Suppressor macrophage (primary cell): ENCODE results near the gene CSTB.

Experiments
- DNase-seq, 4 experiments: peaks; one replicate each; pipeline ENCODE4 v3.0.0-alpha.2; 2020 to 2022

The CSTB gene

DNA sequence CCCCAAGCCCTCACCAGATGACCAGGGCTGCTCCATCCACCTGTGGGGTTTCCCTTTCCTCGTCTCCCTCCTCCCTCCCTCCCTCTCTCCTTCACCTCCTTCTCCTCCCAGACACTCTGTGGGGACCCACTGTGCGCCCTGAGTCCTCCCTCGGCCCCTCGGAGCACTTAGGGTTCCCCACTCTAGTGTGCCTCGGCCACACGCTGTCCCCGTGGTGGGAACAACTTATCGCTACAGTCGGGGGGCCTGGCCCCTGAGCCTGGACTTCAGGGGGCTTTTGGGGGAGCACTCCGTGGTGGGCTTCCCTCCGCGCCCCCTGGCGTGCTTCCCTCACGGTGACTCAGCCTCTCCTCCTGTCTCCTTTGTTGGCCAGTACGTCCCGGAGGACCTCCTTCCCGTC lies 27.5 kb downstream of the CSTB start:
- no peak for DNase-seq

DNA sequence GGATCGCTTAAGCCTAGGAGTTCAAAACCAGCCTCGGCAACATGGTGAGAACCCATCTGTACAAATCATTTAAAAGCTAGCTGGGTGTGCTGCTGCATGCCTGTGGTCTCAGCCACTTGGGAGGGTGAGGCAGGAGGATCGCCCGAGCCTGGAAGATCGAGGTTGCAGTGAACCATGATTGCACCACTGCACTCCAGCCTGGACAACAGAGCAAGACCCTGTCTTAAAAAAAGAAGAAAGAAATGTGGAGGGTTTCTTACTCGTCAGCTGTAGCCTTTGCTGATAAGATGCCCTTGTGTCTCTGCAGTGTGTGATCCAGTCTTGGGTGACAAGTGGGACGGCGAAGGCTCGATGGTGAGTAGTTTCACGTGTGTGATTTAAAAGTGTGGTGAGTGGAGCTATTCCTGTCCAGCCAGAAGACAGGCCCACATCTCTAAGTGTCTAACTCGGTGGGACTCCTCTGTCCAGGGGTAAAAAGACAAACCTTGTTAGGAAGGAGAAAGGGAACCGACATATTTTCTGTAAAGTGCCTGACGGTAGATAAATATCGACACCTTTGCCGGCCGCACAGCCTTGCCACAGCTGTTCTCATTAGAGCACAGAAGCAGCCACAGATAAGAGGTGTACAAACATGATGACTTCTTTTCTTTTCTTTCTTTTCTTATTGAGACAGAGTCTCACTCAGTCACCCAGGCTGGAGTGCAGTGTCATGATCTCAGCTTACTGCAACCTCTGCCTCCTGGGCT lies 30.2 kb downstream of the CSTB start:
- no peak for DNase-seq

DNA sequence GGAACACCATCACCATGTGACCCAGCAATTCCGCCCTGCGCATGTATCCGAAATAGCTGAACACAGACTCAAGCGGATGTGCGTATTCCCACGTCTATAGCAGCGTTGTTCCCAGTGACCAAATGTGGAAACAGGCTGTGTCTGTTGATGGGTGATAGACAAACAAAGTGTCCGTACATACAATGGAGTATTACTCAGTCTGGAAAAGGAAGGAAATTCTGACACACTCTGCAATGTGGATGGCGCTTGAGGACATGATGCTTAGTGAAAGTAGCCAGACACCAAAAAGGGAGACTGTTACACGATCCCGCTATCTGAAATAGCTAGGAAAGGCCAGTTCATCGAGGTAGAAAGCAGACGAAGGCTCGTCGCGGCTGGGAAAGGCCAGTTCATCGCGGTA lies 31.4 kb downstream of the CSTB start:
- no peak for DNase-seq

DNA sequence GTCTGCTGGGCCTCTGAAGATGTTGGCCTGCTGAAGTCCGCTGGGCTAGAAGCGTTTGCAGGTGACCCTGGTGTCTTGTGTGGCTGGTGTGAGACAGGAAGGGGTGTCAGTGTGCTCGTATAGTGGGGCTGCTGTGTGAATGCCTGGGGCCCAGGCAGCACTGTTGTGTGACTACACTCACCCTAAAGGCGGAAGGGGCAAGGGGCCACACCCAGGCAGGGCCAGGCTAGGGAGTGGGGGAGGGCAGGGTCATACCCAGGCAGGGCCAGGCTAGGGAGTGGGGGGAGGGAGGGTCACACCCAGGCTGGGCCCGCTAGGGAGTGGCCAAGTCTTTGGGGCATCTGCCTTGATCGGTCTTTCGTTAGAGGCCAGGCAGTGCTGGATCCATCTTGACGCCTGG lies 32.2 kb downstream of the CSTB start:
- no peak for DNase-seq

DNA sequence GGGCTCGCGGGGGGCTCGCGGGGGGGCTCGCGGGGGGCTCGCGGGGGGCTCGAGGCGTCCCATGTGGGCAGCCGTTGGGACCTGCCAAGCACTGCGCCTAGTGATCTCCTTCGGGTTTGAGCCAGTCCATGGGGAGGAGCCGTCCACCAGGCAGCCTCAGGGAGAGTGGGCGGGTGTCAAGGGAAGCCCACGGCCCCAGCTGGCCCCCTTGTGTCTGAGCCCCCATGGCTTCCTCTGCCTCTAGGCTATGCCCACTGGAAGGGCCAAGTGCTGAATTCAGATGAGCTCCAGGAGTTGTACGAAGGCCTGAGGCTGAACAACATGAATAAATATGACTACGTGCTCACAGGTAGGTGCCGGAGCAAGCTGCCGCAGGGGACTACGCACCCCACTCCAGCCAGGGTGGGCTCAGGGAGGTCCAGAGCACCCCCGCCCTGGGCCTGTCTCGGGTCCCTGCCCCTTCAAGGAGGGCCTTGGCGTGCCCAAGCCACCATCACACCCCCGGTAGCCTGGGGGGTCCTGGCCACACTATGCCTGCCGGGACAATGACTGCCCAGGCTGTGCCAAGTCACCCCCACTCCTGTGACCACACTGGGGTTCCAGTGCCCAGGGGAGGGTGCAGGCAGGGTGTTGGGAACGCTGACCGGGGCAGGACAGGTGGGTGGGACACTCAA lies 34.5 kb downstream of the CSTB start:
- no peak for DNase-seq

DNA sequence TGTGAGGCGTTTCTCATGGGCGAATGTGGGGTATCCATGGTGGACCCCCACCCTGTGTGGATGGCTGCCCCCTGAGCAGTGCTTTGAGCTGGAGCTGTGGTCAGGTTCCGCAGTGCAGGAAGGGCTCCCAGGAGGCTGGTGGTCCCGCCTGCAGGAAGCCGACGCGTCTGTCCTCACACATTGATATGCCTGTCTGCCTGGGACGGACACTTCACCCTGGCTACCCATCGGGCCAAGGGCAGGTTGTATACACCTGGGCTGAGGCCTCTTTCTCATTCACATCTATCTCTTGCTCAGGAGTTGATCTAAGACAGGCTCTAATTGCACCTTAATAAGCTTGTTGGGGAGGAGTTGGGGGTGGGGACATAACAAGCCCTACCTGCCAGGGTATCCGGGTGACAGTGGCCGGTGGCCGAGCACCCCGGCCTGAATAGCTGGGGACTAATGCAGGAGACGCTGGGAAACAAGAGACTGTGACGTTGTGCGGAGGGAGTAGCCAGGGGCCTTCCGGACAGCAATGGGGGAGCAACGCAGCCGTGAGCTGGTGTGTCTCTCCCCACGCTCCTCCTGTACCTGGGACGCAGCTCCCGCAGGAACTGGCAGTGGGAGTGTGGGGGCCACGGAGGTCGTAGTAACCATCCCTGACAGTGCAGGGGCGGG lies 35.5 kb downstream of the CSTB start:
- DNase-seq, result peak in 1 of 4 experiments; percentile 31

DNA sequence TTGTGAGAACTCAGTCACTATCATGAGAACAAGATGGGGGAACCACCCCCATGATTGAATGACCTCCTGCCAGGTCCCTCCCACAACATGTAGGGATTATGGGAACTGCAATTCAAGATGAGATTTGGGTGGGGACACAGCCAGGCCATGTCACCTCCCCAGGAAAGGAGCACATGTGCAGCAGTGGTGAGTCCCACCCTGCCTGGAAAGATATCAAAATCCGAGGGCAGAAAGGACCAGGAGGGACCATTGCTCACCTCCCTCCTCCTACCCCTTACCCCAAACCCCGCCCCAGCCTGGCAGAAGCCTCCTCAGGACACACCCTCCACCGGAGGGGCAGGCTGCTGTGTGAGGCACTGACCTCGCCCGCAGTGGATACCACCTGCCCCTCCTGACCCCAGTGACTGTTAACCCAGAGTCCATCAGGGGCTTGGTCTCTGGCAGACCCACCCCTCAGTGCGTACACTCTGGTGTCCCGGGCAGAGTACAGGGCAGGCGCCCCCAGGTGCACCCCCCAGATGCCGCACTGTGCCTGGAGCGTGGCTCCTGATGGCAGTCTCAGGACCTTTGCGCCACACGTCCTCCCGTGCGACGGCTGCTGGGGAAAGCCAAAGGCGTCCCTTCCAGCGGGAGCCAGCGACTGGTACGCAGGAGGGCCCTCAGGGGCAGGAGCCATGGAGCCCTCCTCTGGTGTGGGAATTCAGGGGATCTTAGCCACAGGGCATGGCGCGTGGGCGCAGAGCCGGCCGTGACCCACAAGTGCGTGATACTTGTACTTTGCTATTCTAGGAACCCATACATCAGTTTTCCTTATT lies 36.3 kb downstream of the CSTB start:
- peak in 2 of 4 experiments; percentile 31 to 51 for DNase-seq

DNA sequence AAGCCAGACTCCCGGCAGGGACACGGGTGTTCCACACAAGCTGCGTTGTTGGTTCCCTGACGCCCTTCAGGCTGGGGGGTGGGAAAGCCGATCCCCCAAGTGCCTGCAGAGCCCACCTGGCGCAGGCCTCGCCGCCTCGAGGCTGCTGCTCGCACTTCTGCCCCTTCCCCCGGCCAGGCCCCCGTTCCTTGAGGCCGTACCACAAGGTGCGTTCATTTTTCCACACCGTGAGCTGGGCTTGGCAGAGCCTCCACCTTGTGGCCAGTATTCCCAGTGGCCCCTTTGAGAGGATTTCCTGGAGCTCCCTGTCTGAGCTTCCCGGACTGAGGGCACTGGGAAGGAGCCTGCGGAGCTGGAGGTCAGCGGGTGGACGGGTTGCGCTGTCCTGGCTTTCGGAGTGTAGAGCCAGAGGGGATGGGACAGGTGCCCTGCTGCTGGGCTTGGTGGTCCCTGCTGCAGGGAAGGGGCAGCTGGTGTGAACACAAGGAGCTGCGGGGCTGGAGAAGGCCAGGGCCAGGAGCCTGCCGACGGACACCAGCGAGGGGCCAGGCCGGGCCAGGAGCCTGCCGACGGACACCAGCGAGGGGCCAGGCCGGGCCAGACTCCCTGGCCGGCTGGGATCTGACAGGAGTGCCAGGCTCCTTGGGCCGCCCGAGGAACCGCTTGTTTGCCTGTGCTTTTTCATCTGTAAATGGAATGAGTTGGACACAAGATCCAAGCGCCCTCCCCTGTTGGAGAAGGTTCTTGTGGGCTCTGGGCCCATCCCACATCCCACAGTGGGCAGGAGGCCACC lies 38.8 kb downstream of the CSTB start:
- no peak for DNase-seq

DNA sequence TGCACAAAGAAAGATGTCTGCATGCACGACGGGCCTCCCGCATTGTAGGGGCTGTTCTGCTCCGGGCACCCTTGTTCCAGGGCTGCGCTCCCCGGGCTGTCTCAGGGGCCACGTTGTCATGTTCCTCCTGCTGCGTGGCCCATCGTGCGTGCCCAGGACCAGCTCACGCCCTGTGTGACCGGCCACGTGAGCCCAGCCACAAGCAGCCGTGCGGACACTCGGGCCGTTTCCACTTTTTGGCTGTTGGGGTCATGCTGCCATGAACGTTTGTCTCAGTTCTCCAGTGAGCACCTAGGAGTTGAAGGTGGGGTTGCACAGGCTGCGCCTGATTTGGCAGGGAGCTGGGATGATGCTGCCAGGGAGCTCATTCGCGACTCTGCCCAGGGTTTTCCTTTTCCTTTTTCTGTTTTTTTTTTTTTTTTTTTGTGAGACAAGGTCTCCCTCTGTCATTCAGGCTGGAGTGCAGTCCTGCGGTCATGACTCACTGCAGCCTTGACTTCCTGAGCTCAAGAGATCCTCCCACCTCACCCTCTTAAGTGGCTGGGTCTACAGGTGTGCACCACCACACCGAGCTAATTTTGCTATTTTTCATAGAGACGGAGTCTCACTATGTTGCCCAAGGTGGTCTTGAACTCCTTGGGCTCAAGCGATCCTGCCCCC lies 39.8 kb downstream of the CSTB start:
- DNase-seq, result peak in 1 of 4 experiments; percentile 30

DNA sequence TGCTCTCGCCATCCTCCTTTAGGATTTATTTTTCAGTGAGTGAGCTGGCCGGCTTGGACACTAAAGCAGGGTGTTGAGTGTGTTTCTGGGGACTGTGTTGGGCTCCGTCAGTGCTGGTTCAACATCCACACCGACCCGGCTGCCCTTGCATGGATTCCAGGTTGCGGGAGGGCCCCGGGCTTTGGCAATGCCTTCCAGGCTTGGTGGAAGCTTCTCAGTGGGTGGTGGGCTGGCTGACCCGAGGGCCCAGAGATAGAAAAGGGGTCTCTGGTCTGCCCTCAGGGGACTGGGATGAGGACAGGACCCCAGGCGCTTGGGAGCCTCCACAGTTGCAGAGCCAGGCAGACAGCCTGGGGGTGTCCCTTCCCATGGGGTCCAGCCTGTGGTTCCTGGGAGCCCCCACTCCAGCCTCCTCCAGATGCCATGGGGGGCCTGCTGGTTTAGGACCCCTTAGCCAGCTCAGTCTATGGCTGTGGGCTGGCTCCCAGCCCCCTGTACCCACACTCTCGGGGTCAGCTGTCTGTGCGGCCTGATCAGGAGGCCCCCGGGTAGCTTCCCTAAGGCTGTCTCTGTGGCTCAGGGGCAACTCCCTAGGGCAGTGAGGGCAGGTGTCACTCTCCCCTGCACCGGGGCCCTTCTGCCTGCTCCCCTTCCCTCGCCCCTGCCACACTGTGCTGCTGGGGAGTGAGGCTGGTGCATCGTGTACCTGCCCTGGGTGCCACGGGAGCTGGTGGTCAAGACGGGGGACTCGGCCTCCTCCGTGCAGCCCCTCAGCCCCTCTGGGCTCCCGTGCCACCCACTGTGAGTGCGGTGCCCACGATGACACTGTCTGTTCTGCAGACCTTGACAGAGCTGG lies 40.6 kb downstream of the CSTB start:
- DNase-seq, result no peak

DNA sequence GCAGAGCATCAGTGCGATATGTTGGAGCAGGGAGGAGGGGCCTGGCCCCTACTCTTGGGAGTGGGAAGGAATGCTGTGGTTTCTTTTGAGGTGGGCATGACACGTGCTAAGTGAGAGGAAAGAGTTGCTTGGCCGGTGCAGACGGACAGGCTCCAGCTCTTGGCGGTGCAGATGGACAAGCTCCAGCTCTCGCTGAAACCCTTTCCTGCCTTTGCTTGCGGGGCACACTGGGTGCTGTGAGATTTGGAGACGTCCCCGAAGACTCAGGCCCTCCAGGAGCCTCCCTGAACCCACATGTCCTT lies 41.2 kb downstream of the CSTB start:
- no peak for DNase-seq

DNA sequence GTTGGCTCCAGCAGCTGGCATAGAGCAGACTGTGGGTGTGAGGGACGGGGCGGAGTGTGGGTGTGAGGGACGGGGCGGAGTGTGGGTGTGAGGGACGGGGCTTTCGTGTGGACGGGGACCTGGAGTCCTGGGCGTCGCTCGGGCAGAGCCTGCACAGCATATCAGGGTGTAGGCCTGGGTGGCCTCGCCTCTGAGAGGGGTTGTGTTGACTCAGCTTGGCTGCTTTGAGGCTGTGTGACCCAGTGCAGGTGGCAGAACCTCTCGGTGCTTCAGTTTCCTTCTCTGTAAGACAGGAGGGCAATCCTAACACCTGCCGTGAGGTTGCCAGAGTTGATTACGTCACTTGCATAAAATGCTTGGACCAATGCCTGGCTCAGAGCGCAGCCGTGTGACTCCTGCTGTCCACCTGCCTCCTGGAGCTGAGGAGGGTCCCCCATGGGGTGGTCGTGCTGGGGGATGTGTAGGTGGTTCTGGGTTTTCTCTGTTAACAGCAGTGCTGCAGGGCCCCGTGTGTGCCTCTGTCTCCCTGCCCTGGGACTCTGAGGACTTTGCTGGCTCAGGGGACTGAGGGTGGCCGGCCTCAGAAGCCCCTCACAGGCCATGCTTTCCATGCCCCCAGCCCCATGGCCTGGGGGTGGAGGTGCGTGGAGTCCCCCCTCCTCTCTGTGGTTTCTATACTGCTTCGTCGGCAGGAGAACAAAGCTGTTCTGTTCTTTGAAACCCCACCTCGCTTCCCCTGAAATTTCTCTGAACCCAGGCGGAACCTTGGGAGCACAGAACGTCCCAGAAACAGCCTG lies 41.8 kb downstream of the CSTB start:
- no peak for DNase-seq

DNA sequence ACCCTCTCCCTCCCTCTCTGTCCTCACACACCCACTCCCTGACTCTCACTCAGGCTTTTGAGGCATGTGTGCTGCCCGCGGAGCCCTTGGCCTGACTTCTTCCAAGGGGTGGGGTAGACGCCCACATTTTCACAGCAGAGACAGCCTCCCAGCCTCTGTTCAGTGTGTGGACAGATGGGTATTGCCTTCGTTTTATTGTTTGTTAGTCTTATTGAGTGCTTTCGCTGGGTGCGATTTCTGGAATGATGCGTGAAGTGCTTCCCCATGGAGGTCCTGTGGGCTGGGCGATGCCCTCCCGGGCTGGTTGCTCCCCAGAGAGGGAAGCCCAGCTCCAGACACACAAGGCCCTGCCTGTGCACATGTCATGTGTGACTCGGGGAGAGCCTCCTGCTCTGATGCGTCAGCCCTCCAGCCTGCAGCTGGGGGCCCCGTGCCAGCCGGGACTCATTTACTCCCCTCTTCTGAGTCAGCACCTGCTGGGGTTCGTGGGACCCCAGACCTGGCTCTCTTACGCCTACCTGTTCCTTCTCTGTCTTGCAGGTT lies 42.5 kb downstream of the CSTB start:
- DNase-seq, result peak; percentile 72 to 87 (median 78)

DNA sequence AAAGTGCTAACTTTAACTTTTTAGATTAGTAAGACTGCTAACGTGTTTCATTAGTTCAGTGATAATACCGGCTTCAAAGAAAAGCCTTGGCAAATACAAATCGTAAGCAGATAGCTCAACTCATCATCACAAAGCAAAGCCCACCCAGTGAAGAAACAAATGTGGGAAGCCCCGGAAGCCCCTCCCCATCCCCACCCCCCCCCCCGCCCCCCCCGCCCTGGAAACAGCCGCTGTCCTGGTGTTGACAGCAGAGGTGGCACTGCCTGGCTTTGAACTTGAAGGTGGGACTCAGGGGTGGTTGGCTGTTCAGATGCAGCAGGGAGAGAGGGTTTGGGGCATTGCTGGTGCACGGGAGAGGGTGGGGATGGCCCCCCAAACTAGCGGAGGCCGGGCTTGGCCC lies 43.0 kb downstream of the CSTB start:
- DNase-seq, result no peak

DNA sequence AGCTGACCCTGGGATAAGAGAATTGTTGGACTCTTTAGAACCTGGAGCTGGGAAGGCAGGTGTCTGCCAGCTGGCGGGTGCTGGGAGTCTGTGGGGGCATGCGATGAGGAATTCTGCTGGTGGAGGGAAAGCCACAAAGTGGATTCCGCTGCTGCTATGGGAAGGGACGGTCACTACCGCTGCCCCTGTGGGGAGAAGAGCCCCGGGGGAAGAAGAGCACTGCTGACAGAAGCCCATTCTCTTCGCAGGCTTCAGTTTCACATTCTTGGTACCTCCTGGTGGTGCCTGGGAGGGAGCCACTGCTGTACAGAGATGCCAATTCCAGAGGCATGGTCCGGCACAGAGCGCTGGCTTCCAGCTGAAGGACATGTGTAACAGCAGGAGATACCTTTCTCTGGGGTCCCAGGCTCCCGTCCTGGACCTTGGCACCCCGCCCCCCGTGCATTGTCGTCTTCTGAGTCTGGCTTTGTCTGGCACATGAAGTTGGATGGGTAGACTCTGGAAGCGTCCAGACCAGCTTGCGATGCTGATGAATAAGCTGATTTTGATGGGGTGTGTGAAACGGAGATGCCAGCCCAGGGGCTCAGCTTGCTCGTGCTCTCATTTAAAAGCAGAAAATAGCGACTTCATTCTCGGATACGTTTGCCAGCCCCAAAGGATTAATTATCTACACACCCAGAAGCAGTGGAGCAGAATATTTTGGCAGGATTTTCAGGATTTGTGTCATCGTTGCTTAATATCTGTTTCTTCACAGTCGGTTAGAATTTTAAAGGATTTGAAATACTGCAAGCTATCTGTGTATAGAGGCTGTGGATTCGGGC lies 44.0 kb downstream of the CSTB start:
- no peak for DNase-seq

DNA sequence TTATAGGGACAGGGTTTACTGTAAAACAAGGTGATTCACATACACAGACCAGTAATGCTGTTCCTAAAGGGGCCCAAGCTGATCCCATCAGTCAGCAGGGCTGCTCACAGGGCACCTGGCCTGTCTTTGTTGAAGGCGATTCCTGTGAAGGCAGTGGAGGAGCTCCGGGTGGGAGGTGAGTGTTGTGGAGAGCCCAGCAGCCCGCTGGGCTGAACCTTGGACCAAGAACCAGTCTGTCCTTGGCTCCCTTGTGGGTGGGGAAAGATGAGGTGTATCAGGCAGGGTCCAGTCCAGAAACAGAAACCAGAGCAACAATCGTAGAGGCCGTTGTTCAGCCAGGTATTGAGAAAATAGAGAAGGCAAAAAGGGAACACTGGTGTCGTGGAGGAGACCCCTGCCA lies 44.6 kb downstream of the CSTB start:
- no peak for DNase-seq

DNA sequence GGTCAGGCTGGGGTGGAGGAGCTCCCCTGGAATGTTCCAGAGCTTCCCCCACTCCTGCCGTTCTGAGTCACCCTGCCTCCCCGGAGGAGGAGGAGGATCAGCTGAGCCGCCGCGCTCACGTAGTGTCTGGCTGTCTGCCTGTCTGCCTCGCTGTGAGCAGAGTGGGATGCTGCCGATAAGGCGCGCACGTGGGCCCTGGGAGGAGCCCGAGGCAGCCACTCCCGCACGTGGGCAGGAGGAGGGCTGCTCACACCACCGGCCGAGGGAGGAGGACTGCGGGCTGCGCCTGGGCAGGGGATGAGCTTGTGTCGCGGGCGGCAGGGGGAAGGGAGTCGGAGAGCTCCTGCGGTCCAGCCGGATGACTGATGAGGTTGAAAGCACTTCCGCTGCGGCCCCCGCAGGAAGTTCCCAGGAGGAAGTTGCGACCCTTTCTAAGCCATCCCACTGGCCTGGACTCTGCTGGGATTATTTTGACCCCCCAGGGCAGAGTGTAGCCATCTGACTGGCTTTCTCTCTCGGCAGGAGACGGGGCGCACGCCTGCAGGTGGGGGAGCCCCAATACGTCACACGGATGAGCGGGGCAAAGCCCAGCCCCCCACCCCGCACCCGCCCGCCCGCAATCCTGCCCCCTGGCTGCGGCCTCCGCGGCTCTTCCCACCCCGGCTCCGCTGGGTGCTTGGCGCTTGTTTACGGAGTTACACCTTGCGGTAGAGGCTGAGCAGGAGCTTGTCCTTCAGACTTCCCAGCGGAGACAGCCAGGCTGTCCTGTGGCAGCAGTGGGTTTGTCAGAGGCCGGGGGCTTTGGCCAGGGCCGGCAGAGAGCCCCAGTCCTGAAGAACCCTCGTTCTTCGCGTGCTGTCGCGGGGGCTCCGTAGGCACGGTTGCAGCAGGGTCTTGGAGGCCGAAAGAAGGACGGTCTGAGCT lies 47.4 kb downstream of the CSTB start:
- peak; percentile 97 to 99 (median 98) for DNase-seq

DNA sequence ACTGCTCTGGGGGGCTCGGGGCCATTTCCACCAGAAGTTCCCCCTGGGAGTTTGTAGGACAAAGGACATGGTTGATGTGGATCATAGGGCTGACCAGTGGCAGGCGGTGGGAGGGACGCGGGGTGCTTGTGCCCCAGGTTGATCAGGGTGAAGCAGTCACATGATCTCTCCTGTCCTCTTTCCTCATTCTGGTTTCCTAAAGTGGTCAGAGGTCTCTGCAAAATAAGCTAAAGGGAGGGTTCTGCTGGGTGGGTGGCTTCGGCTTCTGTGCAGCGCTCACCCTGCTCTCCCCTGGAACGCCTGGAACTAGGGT lies 48.0 kb downstream of the CSTB start:
- peak in 1 of 4 experiments; percentile 87 for DNase-seq
